DND-41 (cell line): ENCODE data around the gene ACOT13.

Experiments
- EZH2 ChIP-seq: IDR thresholded peaks from 3 replicates; pipeline ENCODE4 v1.6.1; 2012; ENCODE audit warnings: borderline replicate concordance, low read depth, mild to moderate bottlenecking, moderate library complexity, low read length, inconsistent platforms; ENCODE audit not compliant: severe bottlenecking
- TF ChIP-seq, protein P1 (sequence below): IDR thresholded peaks from 2 replicates; pipeline ENCODE4 v1.5.1; 2012; ENCODE audit warnings: borderline replicate concordance, low read length, moderate library complexity, mild to moderate bottlenecking; ENCODE audit not compliant: poor library complexity, severe bottlenecking; ENCODE audit errors: extremely low read depth

DNA sequence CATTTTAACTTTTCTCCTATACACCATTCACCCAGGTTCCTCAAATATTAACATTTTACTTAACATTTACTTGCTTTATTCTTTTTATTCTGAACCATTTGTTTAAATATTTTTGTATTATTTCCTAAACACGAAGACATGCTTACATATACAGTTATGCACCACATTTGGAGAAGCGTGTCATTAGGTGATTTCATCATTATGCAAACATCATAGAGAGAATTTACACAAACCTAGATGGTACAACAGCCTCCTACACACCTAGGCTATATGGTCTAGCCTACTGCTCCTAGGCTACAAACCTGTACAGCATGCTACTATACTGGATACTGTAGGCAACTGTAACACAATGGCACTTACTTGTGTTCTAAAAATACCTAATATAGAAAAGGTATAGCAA is 6.8 kb upstream of the ACOT13 start:
- TF ChIP-seq, protein P1, sequence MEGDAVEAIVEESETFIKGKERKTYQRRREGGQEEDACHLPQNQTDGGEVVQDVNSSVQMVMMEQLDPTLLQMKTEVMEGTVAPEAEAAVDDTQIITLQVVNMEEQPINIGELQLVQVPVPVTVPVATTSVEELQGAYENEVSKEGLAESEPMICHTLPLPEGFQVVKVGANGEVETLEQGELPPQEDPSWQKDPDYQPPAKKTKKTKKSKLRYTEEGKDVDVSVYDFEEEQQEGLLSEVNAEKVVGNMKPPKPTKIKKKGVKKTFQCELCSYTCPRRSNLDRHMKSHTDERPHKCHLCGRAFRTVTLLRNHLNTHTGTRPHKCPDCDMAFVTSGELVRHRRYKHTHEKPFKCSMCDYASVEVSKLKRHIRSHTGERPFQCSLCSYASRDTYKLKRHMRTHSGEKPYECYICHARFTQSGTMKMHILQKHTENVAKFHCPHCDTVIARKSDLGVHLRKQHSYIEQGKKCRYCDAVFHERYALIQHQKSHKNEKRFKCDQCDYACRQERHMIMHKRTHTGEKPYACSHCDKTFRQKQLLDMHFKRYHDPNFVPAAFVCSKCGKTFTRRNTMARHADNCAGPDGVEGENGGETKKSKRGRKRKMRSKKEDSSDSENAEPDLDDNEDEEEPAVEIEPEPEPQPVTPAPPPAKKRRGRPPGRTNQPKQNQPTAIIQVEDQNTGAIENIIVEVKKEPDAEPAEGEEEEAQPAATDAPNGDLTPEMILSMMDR: no peak
- TF ChIP-seq EZH2: no peak
